Measurements from ENCODE around the gene FARSB.

DNA sequence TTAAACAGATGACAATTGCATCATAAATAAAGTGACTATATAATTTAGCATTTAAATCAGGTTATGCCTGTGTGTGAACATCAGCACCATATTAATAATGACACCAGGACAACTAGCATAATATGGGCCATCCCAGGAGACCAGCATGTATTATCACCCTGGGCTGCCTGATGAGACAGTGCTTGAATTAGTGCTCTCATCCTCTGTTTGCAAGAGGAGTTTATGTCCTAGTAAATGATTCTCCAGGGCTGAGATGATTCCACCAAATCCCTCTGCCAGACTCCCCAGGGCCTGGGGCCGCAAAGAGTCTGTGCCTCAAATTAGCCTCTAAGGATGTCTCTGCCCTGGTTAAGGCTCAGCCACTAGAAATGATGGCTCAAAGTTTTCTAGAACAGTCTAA is 133.8 kb downstream of the FARSB start:
- TF ChIP-seq FOXM1 (IDR thresholded peaks at IDR 0.05; ENCODE audit: borderline replicate concordance) (no peak), SP1 (IDR thresholded peaks at IDR 0.05) (no peak), BHLHE40 (IDR thresholded peaks at IDR 0.05; ENCODE audit: borderline replicate concordance) (no peak), LEF1 (IDR thresholded peaks at IDR 0.05; ENCODE audit: borderline replicate concordance) (no peak)
